Neural cell (in vitro differentiated cells): ENCODE results near the gene UNC45A. TPM values are rescaled to one million over a fixed set of nuclear protein-coding genes. Genes with fewer than 3 reads are reported as not detected.

Experiments used
- H2AFZ ChIP-seq: fragments of 200-600, 300-800 bp; sonication (generic), shearing (Covaris generic); 2 replicates; pipeline ENCODE4 v1.6.0; 2014; ENCODE audit warnings: low read depth, mild to moderate bottlenecking, antibody characterized with exemption, low read length, moderate library complexity
- H3F3A ChIP-seq: fragments of 200-600 bp; shearing (Covaris generic); 2 replicates; pipeline ENCODE4 v1.6.1; 2016; ENCODE audit warnings: mild to moderate bottlenecking, moderate library complexity, mixed read lengths, antibody characterized with exemption, low read length; ENCODE audit not compliant: insufficient read depth, poor library complexity, severe bottlenecking
- H3K27ac ChIP-seq: fragments of 200-600, 300-800 bp; sonication (generic), shearing (Covaris generic); 2 replicates; pipeline ENCODE4 v1.5.1; 2014; ENCODE audit warnings: mild to moderate bottlenecking, low read length, moderate library complexity
- H3K27me3 ChIP-seq: fragments of 300-800, 200-600 bp; sonication (generic), shearing (Covaris generic); 2 replicates; pipeline ENCODE4 v1.6.0; 2014; ENCODE audit warnings: mild to moderate bottlenecking, low read depth, low read length, moderate library complexity; ENCODE audit not compliant: insufficient read depth
- H3K36me3 ChIP-seq: fragments of 300-800, 200-600 bp; sonication (generic), shearing (Covaris generic); 2 replicates; pipeline ENCODE4 v1.5.1; 2014; ENCODE audit warnings: mild to moderate bottlenecking, antibody characterized with exemption, low read length, moderate library complexity; ENCODE audit not compliant: insufficient read depth
- H3K4me2 ChIP-seq: fragments of 300-800, 200-600 bp; sonication (generic), shearing (Covaris generic); 2 replicates; pipeline ENCODE4 v1.6.0; 2014; ENCODE audit warnings: mild to moderate bottlenecking, low read length
- H3K4me3 ChIP-seq: fragments of 300-800, 200-600 bp; sonication (generic), shearing (Covaris generic); 2 replicates; pipeline ENCODE4 v1.5.1; 2014; ENCODE audit warnings: mild to moderate bottlenecking, low read length, moderate library complexity
- H3K79me2 ChIP-seq: fragments of 200-600 bp; shearing (Covaris generic); replicated peaks from 2 replicates; pipeline ENCODE4 v1.6.0; 2014; ENCODE audit warnings: mild to moderate bottlenecking, low read length, moderate library complexity; ENCODE audit not compliant: insufficient read depth
- H3K9ac ChIP-seq: fragments of 300-800, 200-600 bp; sonication (generic), shearing (Covaris generic); 2 replicates; pipeline ENCODE4 v1.6.1; 2016; ENCODE audit warnings: mild to moderate bottlenecking, low read length, mixed read lengths
- H3K9me2 ChIP-seq: fragments of 200-600 bp; shearing (Covaris generic); 2 replicates; pipeline ENCODE4 v1.6.1; 2016; ENCODE audit warnings: mild to moderate bottlenecking, low read length, mixed read lengths; ENCODE audit not compliant: insufficient read depth
- H3K9me3 ChIP-seq: fragments of 200-600, 300-800 bp; sonication (generic), shearing (Covaris generic); 2 replicates; pipeline ENCODE4 v1.6.1; 2016; ENCODE audit warnings: mild to moderate bottlenecking, mixed run types, low read length, moderate library complexity, mixed read lengths
- H4K20me1 ChIP-seq: fragments of 200-600 bp; shearing (Covaris generic); 2 replicates; pipeline ENCODE4 v1.6.1; 2016; ENCODE audit warnings: mild to moderate bottlenecking, mixed run types; ENCODE audit not compliant: insufficient read depth
- CTCF ChIP-seq: fragments of 450-650 bp; IDR thresholded peaks from 2 replicates; pipeline ENCODE4 v1.5.1; 2014; ENCODE audit warnings: antibody characterized with exemption, mild to moderate bottlenecking, moderate library complexity; ENCODE audit not compliant: poor library complexity, severe bottlenecking
- EP300 ChIP-seq: fragments of 450-650 bp; conservative IDR thresholded peaks from 2 replicates; pipeline ENCODE4 v1.6.1; 2014; ENCODE audit warnings: antibody characterized with exemption, mild to moderate bottlenecking, moderate library complexity; ENCODE audit not compliant: poor library complexity, severe bottlenecking
- EZH2 ChIP-seq: fragments of 200-600, 300-800 bp; shearing (Covaris generic), sonication (generic); IDR thresholded peaks from 2 replicates; pipeline ENCODE4 v1.6.1; 2014; ENCODE audit warnings: antibody characterized with exemption, low read length, borderline replicate concordance, mild to moderate bottlenecking; ENCODE audit not compliant: insufficient read depth, poor library complexity, severe bottlenecking
- MXI1 ChIP-seq: fragments of 450-650 bp; conservative IDR thresholded peaks from 2 replicates; pipeline ENCODE4 v1.6.1; 2014; ENCODE audit warnings: antibody characterized with exemption, mild to moderate bottlenecking; ENCODE audit not compliant: poor library complexity, severe bottlenecking
- POLR2AphosphoS5 ChIP-seq: IDR thresholded peaks from 2 replicates; pipeline ENCODE4 v1.6.1; 2012
- RAD21 ChIP-seq: fragments of 450-650 bp; conservative IDR thresholded peaks from 2 replicates; pipeline ENCODE4 v1.6.1; 2014; ENCODE audit warnings: antibody characterized with exemption, mild to moderate bottlenecking, moderate library complexity
- SMC3 ChIP-seq: fragments of 450-650 bp; conservative IDR thresholded peaks from 2 replicates; pipeline ENCODE4 v1.6.1; 2014; ENCODE audit warnings: antibody characterized with exemption, mild to moderate bottlenecking, moderate library complexity; ENCODE audit not compliant: poor library complexity
- TAF1 ChIP-seq: IDR thresholded peaks from 2 replicates; pipeline ENCODE4 v1.6.1; 2012; ENCODE audit warnings: low read depth
- polyA plus RNA-seq: library from polyadenylated mRNA; depleted of rRNA; stranded (reverse); fragments of >200 nt; gene quantifications from 2 replicates; pipeline ENCODE4 v1.2.3, GENCODE V29; 2014
- TF ChIP-seq, protein P1 (sequence below): IDR thresholded peaks from 2 replicates; pipeline ENCODE4 v1.6.1; 2012; ENCODE audit warnings: borderline replicate concordance

Gene UNC45A
- polyA plus RNA-seq, 1 donor from 2014 or later: 41.3 TPM

DNA sequence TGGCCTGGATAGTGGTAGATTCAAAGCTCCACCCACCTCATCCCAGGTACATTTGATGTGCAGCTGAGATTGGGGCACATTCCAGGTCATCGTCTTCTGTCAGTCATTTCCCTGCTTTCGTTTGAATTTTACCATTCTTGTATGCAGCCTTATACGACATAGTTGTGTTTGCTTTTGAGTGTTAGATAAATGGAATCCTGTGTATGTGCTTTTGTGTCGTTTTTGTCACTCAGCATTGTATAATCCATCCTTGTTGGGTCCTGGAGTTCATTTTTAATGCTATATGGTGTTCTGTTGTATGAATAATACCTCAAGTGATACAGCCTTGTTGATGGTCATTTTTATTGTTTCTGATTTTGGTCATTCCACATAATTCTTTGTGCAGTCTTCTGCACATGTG, 26.9 kb downstream of the UNC45A start:
- H3K4me2 ChIP-seq: no peak overlapping the region
- H4K20me1 ChIP-seq: no peaks in the 10 kb centered on the region
- H3K9me3 ChIP-seq: no peaks in the 10 kb centered on the region
- no peak overlapping the region for H3K9ac ChIP-seq
- H3K36me3 ChIP-seq: no peaks in the 10 kb centered on the region
- no peak overlapping the region for H3K27ac ChIP-seq
- H3K27me3 ChIP-seq: peaks cover 3% of the 10 kb centered on the region
- H3K9me2 ChIP-seq: no peaks in the 10 kb centered on the region
- H3K79me2 ChIP-seq: no peaks in the 10 kb centered on the region
- no peak overlapping the region for H2AFZ ChIP-seq
- TF ChIP-seq EZH2: no peak
- TF ChIP-seq, protein P1, sequence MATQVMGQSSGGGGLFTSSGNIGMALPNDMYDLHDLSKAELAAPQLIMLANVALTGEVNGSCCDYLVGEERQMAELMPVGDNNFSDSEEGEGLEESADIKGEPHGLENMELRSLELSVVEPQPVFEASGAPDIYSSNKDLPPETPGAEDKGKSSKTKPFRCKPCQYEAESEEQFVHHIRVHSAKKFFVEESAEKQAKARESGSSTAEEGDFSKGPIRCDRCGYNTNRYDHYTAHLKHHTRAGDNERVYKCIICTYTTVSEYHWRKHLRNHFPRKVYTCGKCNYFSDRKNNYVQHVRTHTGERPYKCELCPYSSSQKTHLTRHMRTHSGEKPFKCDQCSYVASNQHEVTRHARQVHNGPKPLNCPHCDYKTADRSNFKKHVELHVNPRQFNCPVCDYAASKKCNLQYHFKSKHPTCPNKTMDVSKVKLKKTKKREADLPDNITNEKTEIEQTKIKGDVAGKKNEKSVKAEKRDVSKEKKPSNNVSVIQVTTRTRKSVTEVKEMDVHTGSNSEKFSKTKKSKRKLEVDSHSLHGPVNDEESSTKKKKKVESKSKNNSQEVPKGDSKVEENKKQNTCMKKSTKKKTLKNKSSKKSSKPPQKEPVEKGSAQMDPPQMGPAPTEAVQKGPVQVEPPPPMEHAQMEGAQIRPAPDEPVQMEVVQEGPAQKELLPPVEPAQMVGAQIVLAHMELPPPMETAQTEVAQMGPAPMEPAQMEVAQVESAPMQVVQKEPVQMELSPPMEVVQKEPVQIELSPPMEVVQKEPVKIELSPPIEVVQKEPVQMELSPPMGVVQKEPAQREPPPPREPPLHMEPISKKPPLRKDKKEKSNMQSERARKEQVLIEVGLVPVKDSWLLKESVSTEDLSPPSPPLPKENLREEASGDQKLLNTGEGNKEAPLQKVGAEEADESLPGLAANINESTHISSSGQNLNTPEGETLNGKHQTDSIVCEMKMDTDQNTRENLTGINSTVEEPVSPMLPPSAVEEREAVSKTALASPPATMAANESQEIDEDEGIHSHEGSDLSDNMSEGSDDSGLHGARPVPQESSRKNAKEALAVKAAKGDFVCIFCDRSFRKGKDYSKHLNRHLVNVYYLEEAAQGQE: no peak
- no peak for TF ChIP-seq TAF1
- no peak for TF ChIP-seq RAD21
- no peaks in the 10 kb centered on the region for H3F3A ChIP-seq
- no peak overlapping the region for H3K4me3 ChIP-seq

- TF ChIP-seq EP300 (no peak), POLR2AphosphoS5 (no peak), TAF1 (no peak), CTCF (no peak), SMC3 (no peak), RAD21 (no peak), EZH2 (no peak), MXI1 (no peak)
- TF ChIP-seq, protein P1: no peak
- Histone ChIP-seq H3K9ac (no peak overlapping the region), H3K4me3 (no peak overlapping the region), H3K79me2 (no peaks in the 10 kb centered on the region), H3K4me2 (no peak overlapping the region), H3K9me3 (no peaks in the 10 kb centered on the region), H3K9me2 (no peaks in the 10 kb centered on the region), H3K36me3 (no peaks in the 10 kb centered on the region), H3K27ac (no peak overlapping the region), H2AFZ (no peak overlapping the region), H3F3A (no peaks in the 10 kb centered on the region), H4K20me1 (no peaks in the 10 kb centered on the region), H3K27me3 (no peaks in the 10 kb centered on the region)
These were observed 31.2 kb downstream of the UNC45A start for GRCh38 chr15:90966262-90966661.
